H1 (cell line): ENCODE results near the gene RABL2B. TPM values are rescaled to one million over a fixed set of nuclear protein-coding genes. Genes with fewer than 3 reads are reported as not detected.
"Not testable (repeated sequence)": the region's sequence is repeated elsewhere in the genome, so short reads cannot be mapped to it uniquely, and the experiment has no call there.

Experiments used
- CTCF ChIA-PET: fragments of 300-600 bp; sonication (Branson Sonifier 250); formaldehyde crosslinking; loops from one replicate; lab custom pipeline; 2021; ENCODE audit not compliant: partially characterized antibody; lab: Charles Lee
- POLR2A ChIA-PET: fragments of 300-600 bp; sonication (Branson Sonifier 250); formaldehyde crosslinking; loops from one replicate; lab custom pipeline; 2021; ENCODE audit warnings: inconsistent platforms; ENCODE audit not compliant: partially characterized antibody; lab: Charles Lee
- DNase-seq, 2 experiments: peaks; one replicate each; pipeline versions ENCODE4 v3.0.0 to v3.0.0-alpha.2; 2010 to 2022; ENCODE audit warnings: low spot score in 2 of 2, low read depth in 1 of 2, mixed read lengths in 1 of 2
- FAIRE-seq: peaks from 2 replicates; lab custom pipeline; 2011; peaks lifted over from hg19 to GRCh38; lab: Jason Lieb, UNC
- H2AFZ ChIP-seq: 2 replicates; pipeline ENCODE4 v1.8.1; 2012; ENCODE audit warnings: low read length, inconsistent platforms
- H2AK5ac ChIP-seq: 2 replicates; pipeline ENCODE4 v1.6.1; 2013; ENCODE audit warnings: low read depth, low read length
- H2BK120ac ChIP-seq: replicated peaks from 2 replicates; pipeline ENCODE3; 2013; ENCODE audit warnings: low read depth, low read length, inconsistent platforms
- H2BK12ac ChIP-seq: 2 replicates; pipeline ENCODE4 v1.6.1; 2013; ENCODE audit warnings: low read depth, low read length
- H2BK15ac ChIP-seq: 2 replicates; pipeline ENCODE4 v1.6.1; 2013; ENCODE audit warnings: low read length
- H2BK20ac ChIP-seq: 2 replicates; pipeline ENCODE4 v1.6.1; 2013; ENCODE audit warnings: low read length
- H2BK5ac ChIP-seq: 2 replicates; pipeline ENCODE4 v1.6.1; 2013; ENCODE audit warnings: low read depth, low read length
- H3K14ac ChIP-seq: 2 replicates; pipeline ENCODE4 v1.6.1; 2013; ENCODE audit warnings: inconsistent platforms; ENCODE audit not compliant: insufficient read length
- H3K18ac ChIP-seq: 2 replicates; pipeline ENCODE4 v1.6.1; 2013; ENCODE audit warnings: low read length; ENCODE audit errors: extremely low read depth
- H3K23ac ChIP-seq: 2 replicates; pipeline ENCODE4 v1.6.1; 2013; ENCODE audit warnings: inconsistent platforms; ENCODE audit not compliant: insufficient read length
- H3K23me2 ChIP-seq: 2 replicates; pipeline ENCODE4 v1.6.1; 2013; ENCODE audit warnings: low read depth, low read length
- H3K27ac ChIP-seq: 2 replicates; pipeline ENCODE4 v1.6.1; 2011; ENCODE audit warnings: low read depth, low read length, inconsistent platforms
- H3K27me3 ChIP-seq, 4 experiments: replicated peaks in 1 of 4; 1 replicate in 1 of 4; 2 replicates in 3 of 4; pipeline versions ENCODE4 v1.6.1 to v1.8.1; 2011 to 2013; ENCODE audit warnings: low read length in 3 of 4, mild to moderate bottlenecking in 3 of 4, inconsistent platforms in 2 of 4, mixed read lengths in 2 of 4, moderate library complexity in 1 of 4; ENCODE audit not compliant: control insufficient read depth in 3 of 4, insufficient read depth in 3 of 4; ENCODE audit errors: extremely low read depth in 1 of 4
- H3K36me3 ChIP-seq, 4 experiments: 2 replicates each; pipeline versions ENCODE4 v1.6.1 to v1.8.1; 2011 to 2013; ENCODE audit warnings: mild to moderate bottlenecking in 4 of 4, low read length in 3 of 4, moderate library complexity in 2 of 4, control low read depth in 1 of 4, inconsistent platforms in 1 of 4; ENCODE audit not compliant: insufficient read depth in 4 of 4, control insufficient read depth in 2 of 4
- H3K4ac ChIP-seq: replicated peaks from 2 replicates; pipeline ENCODE3; 2013; ENCODE audit warnings: low read length, low read depth, mixed read lengths, inconsistent platforms; ENCODE audit not compliant: insufficient read length
- H3K4me1 ChIP-seq, 4 experiments: replicated peaks in 1 of 4; 1 replicate in 1 of 4; 2 replicates in 3 of 4; pipeline versions ENCODE4 v1.6.1 to v1.8.1; 2011 to 2013; ENCODE audit warnings: low read length in 3 of 4, inconsistent platforms in 2 of 4, mixed read lengths in 1 of 4; ENCODE audit not compliant: insufficient read depth in 4 of 4, control insufficient read depth in 3 of 4
- H3K4me2 ChIP-seq, 2 experiments: 2 replicates each; pipeline versions ENCODE4 v1.6.1 to v1.8.1; 2011 to 2013; ENCODE audit warnings: low read depth in 2 of 2, low read length in 2 of 2, control low read depth in 1 of 2, inconsistent platforms in 1 of 2, mild to moderate bottlenecking in 1 of 2; ENCODE audit not compliant: insufficient read depth in 1 of 2
- H3K4me3 ChIP-seq, 4 experiments: fragments of 200-600, 300-600 bp in 1 of 4; sonication (generic), shearing (Covaris generic), sonication (Bioruptor Twin) in 1 of 4; 2 replicates each; pipeline versions ENCODE4 v1.5.1 to v1.8.1; 2011 to 2016; ENCODE audit warnings: low read length in 4 of 4, low read depth in 3 of 4, control low read depth in 2 of 4, inconsistent platforms in 2 of 4, mild to moderate bottlenecking in 2 of 4, mixed read lengths in 1 of 4, moderate library complexity in 1 of 4; ENCODE audit not compliant: insufficient read depth in 2 of 4; ENCODE audit errors: extremely low read depth in 1 of 4
- H3K56ac ChIP-seq: replicated peaks from 2 replicates; pipeline ENCODE3; 2013; ENCODE audit warnings: low read depth, mild to moderate bottlenecking, mixed read lengths, low read length, inconsistent platforms; ENCODE audit not compliant: insufficient read length
- H3K79me1 ChIP-seq: 2 replicates; pipeline ENCODE4 v1.6.1; 2013; ENCODE audit warnings: low read depth, low read length, control low read depth
- H3K79me2 ChIP-seq, 2 experiments: 2 replicates each; pipeline versions ENCODE4 v1.6.1 to v1.8.1; 2012 to 2013; ENCODE audit warnings: low read length in 2 of 2, mild to moderate bottlenecking in 2 of 2, inconsistent platforms in 1 of 2; ENCODE audit not compliant: insufficient read depth in 2 of 2, control insufficient read depth in 1 of 2
- H3K9ac ChIP-seq, 4 experiments: replicated peaks in 1 of 4; 1 replicate in 1 of 4; 2 replicates in 3 of 4; pipeline versions ENCODE4 v1.6.1 to v1.8.1; 2011 to 2013; ENCODE audit warnings: low read depth in 3 of 4, low read length in 3 of 4, control low read depth in 2 of 4, mild to moderate bottlenecking in 2 of 4, moderate library complexity in 2 of 4, inconsistent platforms in 1 of 4; ENCODE audit errors: extremely low read depth in 1 of 4
- H3K9me3 ChIP-seq, 2 experiments: 2 replicates each; pipeline versions ENCODE4 v1.6.1 to v1.8.1; 2012 to 2013; ENCODE audit warnings: mild to moderate bottlenecking in 2 of 2, moderate library complexity in 2 of 2, control low read depth in 1 of 2, inconsistent platforms in 1 of 2, low read depth in 1 of 2, low read length in 1 of 2, mixed read lengths in 1 of 2; ENCODE audit not compliant: insufficient read depth in 2 of 2
- H4K20me1 ChIP-seq, 2 experiments: replicated peaks in 1 of 2; 2 replicates each; pipeline versions ENCODE3 to v1.8.1; 2011 to 2013; ENCODE audit warnings: inconsistent platforms in 2 of 2, low read length in 2 of 2, mild to moderate bottlenecking in 1 of 2; ENCODE audit not compliant: insufficient read depth in 2 of 2, control insufficient read depth in 1 of 2
- H4K5ac ChIP-seq: 2 replicates; pipeline ENCODE4 v1.6.1; 2013; ENCODE audit warnings: low read length, low read depth, mixed read lengths, inconsistent platforms; ENCODE audit not compliant: insufficient read length
- H4K8ac ChIP-seq: 2 replicates; pipeline ENCODE4 v1.8.0; 2013; ENCODE audit warnings: mild to moderate bottlenecking, moderate library complexity, low read length, inconsistent platforms; ENCODE audit not compliant: insufficient read depth; ENCODE audit errors: extremely low read depth
- H4K91ac ChIP-seq: replicated peaks from 2 replicates; pipeline ENCODE3; 2013; ENCODE audit warnings: low read length, mixed read lengths, inconsistent platforms; ENCODE audit not compliant: insufficient read length
- CEBPB ChIP-seq: IDR thresholded peaks from 2 replicates; pipeline ENCODE4 v1.6.1; 2012; ENCODE audit warnings: low read depth, low read length
- RAD21 ChIP-seq, 2 experiments: IDR thresholded peaks in 1 of 2; conservative IDR thresholded peaks in 1 of 2; 2 replicates each; pipeline ENCODE4 v1.6.1; 2011; ENCODE audit warnings: low read depth in 2 of 2, low read length in 2 of 2, improper control_type of control experiment in 1 of 2, inconsistent platforms in 1 of 2, mild to moderate bottlenecking in 1 of 2, moderate library complexity in 1 of 2
- SIN3A ChIP-seq, 2 experiments: IDR thresholded peaks in 1 of 2; conservative IDR thresholded peaks in 1 of 2; 2 replicates each; pipeline ENCODE4 v1.6.1; 2011 to 2012; ENCODE audit warnings: low read length in 2 of 2, improper control_type of control experiment in 1 of 2, low read depth in 1 of 2, mild to moderate bottlenecking in 1 of 2
- YY1 ChIP-seq: IDR thresholded peaks from 2 replicates; pipeline ENCODE4 v1.6.1; 2011; ENCODE audit warnings: low read depth, mild to moderate bottlenecking, low read length
- WGBS, 2 experiments: shearing (Covaris generic) in 1 of 2; methylation state at CpG; one replicate each; pipeline versions ENCODE4 v1.1.6 to v1.1.7; 2013 to 2015; ENCODE audit warnings: low lambda C conversion rate in 2 of 2, mixed read lengths in 2 of 2, inconsistent platforms in 1 of 2, low coverage in 1 of 2, missing lambda C conversion rate in 1 of 2; ENCODE audit not compliant: insufficient replicate concordance in 2 of 2, insufficient coverage in 1 of 2, insufficient read length in 1 of 2; ENCODE audit errors: extremely low coverage in 1 of 2, missing lambda C conversion rate in 1 of 2; 5-methylcytosine and 5-hydroxymethylcytosine counted together
- polyA plus RNA-seq, 7 experiments: library from polyadenylated mRNA; depleted of rRNA in 3 of 7; stranded (reverse) in 5 of 7; unstranded in 2 of 7; fragments of >200 nt in 5 of 7; fragments of 200-250 nt in 2 of 7; gene quantifications; 1 replicate in 5 of 7; 2 replicates in 1 of 7; 4 replicates in 1 of 7; pipeline versions ENCODE4 v1.2.1 to v1.2.3, GENCODE V29; 2011 to 2013; ENCODE audit warnings: missing spikeins in 2 of 7, mixed read lengths in 2 of 7
- total RNA-seq: library from RNA; stranded (reverse); fragmentation: NEBNext Ultra II Directional; extraction: Animal tissue kit (Norgen Biotek cat#: 25700); gene quantifications from 2 replicates; pipeline ENCODE4 v1.2.1, GENCODE V29; 2021
- TF ChIP-seq, protein P1 (sequence below), 3 experiments: IDR thresholded peaks; 1 replicate in 2 of 3; 2 replicates in 1 of 3; pipeline versions ENCODE4 v1.5.1 to v1.6.1; 2011; ENCODE audit warnings: low read length in 3 of 3, mild to moderate bottlenecking in 3 of 3, inconsistent platforms in 2 of 3, low read depth in 1 of 3, moderate library complexity in 1 of 3; ENCODE audit not compliant: insufficient read depth in 1 of 3; ENCODE audit errors: control extremely low read depth in 1 of 3

Gene RABL2B
- total and polyA plus RNA-seq, 2 of the 8 experiments (the other 6 are each of a cell fraction or from before 2014, with no cell fraction given) = 16.2 to 26.5 TPM

DNA sequence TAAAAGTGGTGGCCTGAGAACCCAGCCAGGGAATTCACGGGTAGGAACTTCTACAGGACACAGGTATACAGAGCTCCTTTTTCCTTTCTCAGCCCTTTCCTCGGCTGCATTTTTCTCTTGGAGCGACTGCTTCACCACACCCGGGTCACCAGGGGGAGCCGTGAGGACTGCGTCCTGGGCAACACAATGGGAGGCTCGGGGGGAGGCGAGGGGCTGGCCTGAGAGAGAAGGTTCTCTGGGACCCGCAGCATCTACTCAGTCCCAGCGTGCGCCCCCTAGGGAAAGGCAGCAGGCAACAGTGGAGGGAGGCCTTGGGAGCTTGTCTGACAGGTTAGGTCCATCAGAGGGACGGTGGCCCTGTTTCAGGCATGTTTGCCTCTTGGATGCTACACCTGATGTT, 8.3 kb downstream of the RABL2B start:
- not testable (repeated sequence) for H2BK15ac ChIP-seq, H4K8ac ChIP-seq, H4K20me1 ChIP-seq, H3K4me3 ChIP-seq, FAIRE-seq, H3K27me3 ChIP-seq, H3K4me1 ChIP-seq, H3K79me1 ChIP-seq, H4K5ac ChIP-seq, H3K56ac ChIP-seq, H2AFZ ChIP-seq, H3K18ac ChIP-seq, H3K9me3 ChIP-seq, H2AK5ac ChIP-seq, H3K4me2 ChIP-seq, H3K79me2 ChIP-seq, H3K23ac ChIP-seq, H3K27ac ChIP-seq, H3K4ac ChIP-seq, H3K23me2 ChIP-seq, H2BK120ac ChIP-seq, H2BK20ac ChIP-seq, H3K36me3 ChIP-seq, H3K14ac ChIP-seq, H3K9ac ChIP-seq, H4K91ac ChIP-seq, H2BK5ac ChIP-seq, H2BK12ac ChIP-seq
- CTCF ChIA-PET = interaction anchor here (0.6 to 1.2 kb wide), 9 partner anchors 17 to 227 kb away, joined by 3 to 5 read pairs (median 3); partner anchors contain the start of gene SYCE3
- POLR2A ChIA-PET = interaction anchor here (0.6 kb wide), 1 partner anchor 187 kb away, joined by 3 read pairs; no protein-coding TSS in a partner anchor
- TF ChIP-seq, protein P1, sequence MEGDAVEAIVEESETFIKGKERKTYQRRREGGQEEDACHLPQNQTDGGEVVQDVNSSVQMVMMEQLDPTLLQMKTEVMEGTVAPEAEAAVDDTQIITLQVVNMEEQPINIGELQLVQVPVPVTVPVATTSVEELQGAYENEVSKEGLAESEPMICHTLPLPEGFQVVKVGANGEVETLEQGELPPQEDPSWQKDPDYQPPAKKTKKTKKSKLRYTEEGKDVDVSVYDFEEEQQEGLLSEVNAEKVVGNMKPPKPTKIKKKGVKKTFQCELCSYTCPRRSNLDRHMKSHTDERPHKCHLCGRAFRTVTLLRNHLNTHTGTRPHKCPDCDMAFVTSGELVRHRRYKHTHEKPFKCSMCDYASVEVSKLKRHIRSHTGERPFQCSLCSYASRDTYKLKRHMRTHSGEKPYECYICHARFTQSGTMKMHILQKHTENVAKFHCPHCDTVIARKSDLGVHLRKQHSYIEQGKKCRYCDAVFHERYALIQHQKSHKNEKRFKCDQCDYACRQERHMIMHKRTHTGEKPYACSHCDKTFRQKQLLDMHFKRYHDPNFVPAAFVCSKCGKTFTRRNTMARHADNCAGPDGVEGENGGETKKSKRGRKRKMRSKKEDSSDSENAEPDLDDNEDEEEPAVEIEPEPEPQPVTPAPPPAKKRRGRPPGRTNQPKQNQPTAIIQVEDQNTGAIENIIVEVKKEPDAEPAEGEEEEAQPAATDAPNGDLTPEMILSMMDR (IDR thresholded peaks at IDR 0.05; ENCODE audit: control extremely low read depth in 1 of 3, insufficient read depth in 1 of 3, low read depth in 1 of 3, low read length in 3 of 3) = peak; percentile 62 to 90 (median 79)
- TF ChIP-seq CEBPB (peak; percentile 14; the same call in 1 of the 2 replicates), SIN3A (conservative IDR thresholded peaks at IDR 0.05 in 1 of 2, IDR thresholded peaks at IDR 0.05 in 1 of 2; ENCODE audit: low read depth in 1 of 2, low read length in 2 of 2) (0 out of 4 replicates have a peak, but pooled peaks of 1 of the 2 experiments have one; percentile 55), RAD21 (IDR thresholded peaks at IDR 0.05 in 1 of 2, conservative IDR thresholded peaks at IDR 0.05 in 1 of 2; ENCODE audit: low read depth in 2 of 2, low read length in 2 of 2) (peak; percentile 66 to 67), YY1 (peak; percentile 33; the same call in 1 of the 2 replicates)
- 22% methylated on average over 12 of the region's 12 CpGs; no CpG with 5 or more reads in 1 of the 2 experiments for WGBS, 2 experiments
- DNase-seq = peak; percentile 69 to 91
